A549 (cell line): ENCODE results near the gene DCX. TPM values are rescaled to one million over a fixed set of nuclear protein-coding genes. Genes with fewer than 3 reads are reported as not detected.

Experiments used
- ATAC-seq, 2 experiments: fragments of 200-7000 bp in 1 of 2; fragments of >200 bp in 1 of 2; cut with Nextera tagmentation in 1 of 2; cut with Tn5 transposase in 1 of 2; 3 replicates each; pipeline versions ENCODE4 v1.8.0 to v1.9.1; 2018 to 2020; ENCODE audit warnings: mild to moderate bottlenecking in 1 of 2, moderate library complexity in 1 of 2
- CTCF ChIA-PET: fragments of 300-600 bp; sonication (Branson Sonifier 250); formaldehyde crosslinking; extraction: SDS; loops from one replicate; lab custom pipeline; 2021; ENCODE audit warnings: antibody characterized with exemption, inconsistent platforms; lab: Yijun Ruan, JAX
- POLR2A ChIA-PET: fragments of 350-600 bp; formaldehyde crosslinking; extraction: SDS; loops from one replicate; lab custom pipeline; 2021; ENCODE audit warnings: antibody characterized with exemption, inconsistent platforms; lab: Yijun Ruan, JAX
- DNase-seq, 2 experiments: peaks; one replicate each; pipeline versions ENCODE4 v3.0.0 to v3.0.0-alpha.2; 2011 to 2016; ENCODE audit warnings: low read depth in 1 of 2, low spot score in 1 of 2
- FAIRE-seq: peaks from 2 replicates; lab custom pipeline; 2011; peaks lifted over from hg19 to GRCh38; lab: Jason Lieb, UNC
- H3K27ac ChIP-seq, 2 experiments: fragments of >200 bp; sonication (Bioruptor Twin); formaldehyde crosslinking; 3 replicates each; pipeline ENCODE4 v1.5.1; 2016 to 2017
- H3K4me1 ChIP-seq: fragments of >200 bp; sonication (Bioruptor Twin); formaldehyde crosslinking; 3 replicates; pipeline ENCODE4 v1.6.1; 2016
- H3K4me2 ChIP-seq: fragments of >200 bp; sonication (Bioruptor Twin); formaldehyde crosslinking; 3 replicates; pipeline ENCODE4 v1.6.1; 2016
- H3K4me3 ChIP-seq: fragments of >200 bp; sonication (Bioruptor Twin); formaldehyde crosslinking; 3 replicates; pipeline ENCODE4 v1.5.1; 2016
- H3K9me3 ChIP-seq: fragments of >200 bp; sonication (Bioruptor Twin); formaldehyde crosslinking; 3 replicates; pipeline ENCODE4 v1.6.1; 2016
- CBX8 ChIP-seq: fragments of 200-600 bp; sonication (generic); IDR thresholded peaks from 2 replicates; pipeline ENCODE4 v1.6.1; 2016
- CHD4 ChIP-seq: fragments of 200-600 bp; sonication (generic); IDR thresholded peaks from 2 replicates; pipeline ENCODE4 v1.6.1; 2016; ENCODE audit warnings: antibody characterized with exemption, mild to moderate bottlenecking, borderline replicate concordance
- EHF ChIP-seq: fragments of 250-450 bp; sonication (Bioruptor Pico); IDR thresholded peaks from 2 replicates; pipeline ENCODE4 v1.5.0; 2020; ENCODE audit warnings: mild to moderate bottlenecking
- EP300 ChIP-seq, 2 experiments: fragments of >200 bp; sonication (Bioruptor Twin); formaldehyde crosslinking; IDR thresholded peaks; 2 replicates in 1 of 2; 3 replicates in 1 of 2; pipeline ENCODE4 v1.6.1; 2016 to 2017
- ESRRA ChIP-seq: fragments of 150-350 bp; IDR thresholded peaks from 2 replicates; pipeline ENCODE4 v1.6.1; 2014; ENCODE audit warnings: mild to moderate bottlenecking, low read length, borderline replicate concordance
- FOSB ChIP-seq: fragments of 250-450 bp; sonication (Bioruptor Pico); IDR thresholded peaks from 2 replicates; pipeline ENCODE4 v1.5.0; 2020; ENCODE audit warnings: mild to moderate bottlenecking, moderate library complexity
- FOXS1 ChIP-seq: fragments of 250-450 bp; sonication (Bioruptor Pico); IDR thresholded peaks from 2 replicates; pipeline ENCODE4 v1.5.0; 2020; ENCODE audit warnings: mild to moderate bottlenecking, moderate library complexity
- HDAC2 ChIP-seq: fragments of 200-600 bp; sonication (generic); IDR thresholded peaks from 2 replicates; pipeline ENCODE4 v1.6.1; 2016
- HOXB13 ChIP-seq: fragments of 250-450 bp; sonication (Bioruptor Pico); IDR thresholded peaks from 2 replicates; pipeline ENCODE4 v1.5.0; 2020; ENCODE audit warnings: low read depth, mild to moderate bottlenecking, moderate library complexity
- HOXB5 ChIP-seq: fragments of 250-450 bp; sonication (Bioruptor Pico); IDR thresholded peaks from 2 replicates; pipeline ENCODE4 v1.5.0; 2020; ENCODE audit warnings: mild to moderate bottlenecking, moderate library complexity
- KDM1A ChIP-seq: fragments of 200-600 bp; sonication (generic); IDR thresholded peaks from 2 replicates; pipeline ENCODE4 v1.6.1; 2016; ENCODE audit warnings: low read depth, mild to moderate bottlenecking
- KDM5A ChIP-seq: fragments of 200-600 bp; sonication (generic); IDR thresholded peaks from 2 replicates; pipeline ENCODE4 v1.6.1; 2016; ENCODE audit warnings: antibody characterized with exemption, mild to moderate bottlenecking
- MAFK ChIP-seq: fragments of 450-650 bp; IDR thresholded peaks from 2 replicates; pipeline ENCODE4 v1.6.1; 2014; ENCODE audit not compliant: partially characterized antibody
- MYC ChIP-seq: IDR thresholded peaks from 2 replicates; pipeline ENCODE4 v1.6.1; 2012; ENCODE audit warnings: mild to moderate bottlenecking, inconsistent platforms, low read length, improper control_type of control experiment, borderline replicate concordance
- NFE2L2 ChIP-seq: fragments of 150-350 bp; conservative IDR thresholded peaks from 2 replicates; pipeline ENCODE4 v1.6.1; 2014; ENCODE audit warnings: low read length
- NPAS2 ChIP-seq: fragments of 250-450 bp; sonication (Bioruptor Pico); IDR thresholded peaks from 2 replicates; pipeline ENCODE4 v1.8.0; 2022; ENCODE audit warnings: mild to moderate bottlenecking, moderate library complexity, borderline replicate concordance
- PHF8 ChIP-seq: fragments of 200-600 bp; sonication (generic); IDR thresholded peaks from 2 replicates; pipeline ENCODE4 v1.6.1; 2016; ENCODE audit warnings: low read depth, mild to moderate bottlenecking, antibody characterized with exemption, moderate library complexity, borderline replicate concordance
- POLR2AphosphoS2 ChIP-seq: conservative IDR thresholded peaks from 2 replicates; pipeline ENCODE4 v1.6.1; 2012; ENCODE audit warnings: low read length, improper control_type of control experiment, inconsistent platforms
- RFX5 ChIP-seq: fragments of 450-650 bp; IDR thresholded peaks from 2 replicates; pipeline ENCODE4 v1.7.1; 2014; ENCODE audit warnings: antibody characterized with exemption, mild to moderate bottlenecking, moderate library complexity
- RNF2 ChIP-seq: fragments of 200-600 bp; sonication (generic); IDR thresholded peaks from 2 replicates; pipeline ENCODE4 v1.6.1; 2016; ENCODE audit warnings: low read depth, mild to moderate bottlenecking, antibody characterized with exemption, moderate library complexity, borderline replicate concordance
- TFCP2L1 ChIP-seq: fragments of 250-450 bp; sonication (Bioruptor Pico); IDR thresholded peaks from 2 replicates; pipeline ENCODE4 v1.5.0; 2021; ENCODE audit warnings: mild to moderate bottlenecking
- ZFP36 ChIP-seq: fragments of 450-650 bp; IDR thresholded peaks from 2 replicates; pipeline ENCODE4 v1.6.1; 2014; ENCODE audit warnings: borderline replicate concordance; ENCODE audit not compliant: partially characterized antibody
- ZNF302 ChIP-seq: fragments of 250-450 bp; sonication (Bioruptor Pico); IDR thresholded peaks from 2 replicates; pipeline ENCODE4 v1.9.0; 2021; ENCODE audit warnings: inconsistent platforms, mild to moderate bottlenecking, moderate library complexity
- ZSCAN20 ChIP-seq: fragments of 250-450 bp; sonication (Bioruptor Pico); IDR thresholded peaks from 2 replicates; pipeline ENCODE4 v1.8.0; 2022; ENCODE audit warnings: mild to moderate bottlenecking, moderate library complexity
- WGBS: methylation state at CpG from one replicate; pipeline ENCODE4 v1.1.6; 2017; ENCODE audit errors: missing lambda C conversion rate; 5-methylcytosine and 5-hydroxymethylcytosine counted together
- polyA plus RNA-seq, 4 experiments: library from polyadenylated mRNA; depleted of rRNA in 3 of 4; stranded (reverse); fragments of >200 nt; fragmentation: RNase III in 1 of 4; extraction: RNeasy Plus Mini Kit Qiagen cat#74134 plus additional on column Dnase treatment in 1 of 4; gene quantifications; 2 replicates in 3 of 4; 3 replicates in 1 of 4; pipeline ENCODE4 v1.2.3, GENCODE V29; 2011 to 2017
- TF ChIP-seq, protein P1 (sequence below): fragments of >200 bp; sonication (Bioruptor Twin); formaldehyde crosslinking; IDR thresholded peaks from 3 replicates; pipeline ENCODE4 v1.6.1; 2016
- TF ChIP-seq, protein P2 (sequence below): IDR thresholded peaks from 2 replicates; pipeline ENCODE4 v1.6.1; 2012

The DCX gene
- polyA plus RNA-seq, 2 of the 4 experiments (the other 2 are of a cell fraction): not detected

DNA sequence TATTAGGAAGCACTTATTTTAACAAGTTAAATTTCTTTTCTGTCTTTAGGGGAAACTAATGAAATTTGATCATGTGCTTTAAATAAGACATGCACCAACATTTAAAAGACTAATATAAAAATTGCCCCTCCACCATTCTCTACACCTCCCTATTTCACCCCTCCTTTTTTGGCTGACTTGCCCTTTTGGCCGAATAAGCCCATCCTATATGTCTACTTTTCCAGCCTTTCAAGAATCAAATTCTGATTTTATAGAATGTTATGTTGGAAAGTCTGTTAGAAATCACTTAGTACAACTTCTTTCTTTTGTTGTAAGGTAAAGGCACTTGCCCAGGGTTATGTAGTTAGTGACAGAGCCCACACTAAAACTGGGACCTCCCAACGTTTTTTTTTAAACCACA is 143.5 kb downstream of the DCX start:
- FAIRE-seq (no peak), DNase-seq (no peak), ATAC-seq (no peak)
- Histone ChIP-seq H3K27ac (no peak overlapping the region), H3K4me3 (no peak overlapping the region), H3K4me1 (no peaks in the 10 kb centered on the region), H3K9me3 (no peaks in the 10 kb centered on the region), H3K4me2 (no peak overlapping the region)
- 0% methylated on average over 2 of the region's 2 CpGs for WGBS
- POLR2A ChIA-PET: no interaction called here
- CTCF ChIA-PET: no interaction called here
- TF ChIP-seq RNF2: no peak
- TF ChIP-seq RFX5: no peak
- TF ChIP-seq ZNF302 (CRISPR knock-in tag): no peak
- no peak for TF ChIP-seq MAFK

DNA sequence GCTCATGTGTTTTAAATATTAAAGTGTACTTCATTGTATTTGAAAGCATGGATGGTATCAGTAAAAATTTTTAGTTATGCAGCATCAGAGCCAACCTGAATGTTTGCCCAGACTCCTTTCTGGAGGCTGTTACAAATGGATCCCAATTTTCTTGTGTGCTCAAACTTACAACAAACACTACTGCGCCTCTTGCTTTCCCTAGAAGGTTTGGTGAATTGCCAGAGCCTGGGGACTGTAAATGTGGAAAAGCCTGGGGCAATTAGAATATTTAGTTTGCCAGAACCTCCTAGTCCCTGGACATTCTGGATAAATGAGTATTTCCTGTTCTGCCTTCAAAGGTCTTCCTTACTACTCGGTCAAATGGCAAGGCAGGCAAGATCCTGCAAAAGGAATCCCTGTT is 146.5 kb downstream of the DCX start:
- Histone ChIP-seq H3K4me2 (no peak overlapping the region), H3K4me3 (no peak overlapping the region), H3K4me1 (no peaks in the 10 kb centered on the region), H3K9me3 (no peaks in the 10 kb centered on the region), H3K27ac (no peak overlapping the region)
- ATAC-seq (no peak), DNase-seq (no peak), FAIRE-seq (no peak)
- ChIA-PET CTCF (interaction anchor here (0.6 kb wide), 1 partner anchor 92 kb away, joined by 4 read pairs; no protein-coding TSS in a partner anchor), POLR2A (no interaction called here)
- WGBS: 0% methylated on average over 2 of the region's 2 CpGs
- no peak for TF ChIP-seq FOXS1 (CRISPR knock-in tag)
- no peak for TF ChIP-seq EP300 (IDR thresholded peaks at IDR 0.05)
- TF ChIP-seq CHD4: no peak
- TF ChIP-seq ESRRA: no peak
- TF ChIP-seq, protein P1, sequence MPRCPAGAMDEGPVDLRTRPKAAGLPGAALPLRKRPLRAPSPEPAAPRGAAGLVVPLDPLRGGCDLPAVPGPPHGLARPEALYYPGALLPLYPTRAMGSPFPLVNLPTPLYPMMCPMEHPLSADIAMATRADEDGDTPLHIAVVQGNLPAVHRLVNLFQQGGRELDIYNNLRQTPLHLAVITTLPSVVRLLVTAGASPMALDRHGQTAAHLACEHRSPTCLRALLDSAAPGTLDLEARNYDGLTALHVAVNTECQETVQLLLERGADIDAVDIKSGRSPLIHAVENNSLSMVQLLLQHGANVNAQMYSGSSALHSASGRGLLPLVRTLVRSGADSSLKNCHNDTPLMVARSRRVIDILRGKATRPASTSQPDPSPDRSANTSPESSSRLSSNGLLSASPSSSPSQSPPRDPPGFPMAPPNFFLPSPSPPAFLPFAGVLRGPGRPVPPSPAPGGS: no peak
- TF ChIP-seq ZSCAN20 (CRISPR knock-in tag): no peak
- TF ChIP-seq FOSB: no peak
- TF ChIP-seq NPAS2 (CRISPR knock-in tag): no peak
- no peak for TF ChIP-seq KDM5A
- no peak for TF ChIP-seq CBX8
- TF ChIP-seq HDAC2: no peak
- TF ChIP-seq, protein P2, sequence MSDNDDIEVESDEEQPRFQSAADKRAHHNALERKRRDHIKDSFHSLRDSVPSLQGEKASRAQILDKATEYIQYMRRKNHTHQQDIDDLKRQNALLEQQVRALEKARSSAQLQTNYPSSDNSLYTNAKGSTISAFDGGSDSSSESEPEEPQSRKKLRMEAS: no peak
- TF ChIP-seq NFE2L2: no peak
- no peak for TF ChIP-seq KDM1A
- no peak for TF ChIP-seq MYC

DNA sequence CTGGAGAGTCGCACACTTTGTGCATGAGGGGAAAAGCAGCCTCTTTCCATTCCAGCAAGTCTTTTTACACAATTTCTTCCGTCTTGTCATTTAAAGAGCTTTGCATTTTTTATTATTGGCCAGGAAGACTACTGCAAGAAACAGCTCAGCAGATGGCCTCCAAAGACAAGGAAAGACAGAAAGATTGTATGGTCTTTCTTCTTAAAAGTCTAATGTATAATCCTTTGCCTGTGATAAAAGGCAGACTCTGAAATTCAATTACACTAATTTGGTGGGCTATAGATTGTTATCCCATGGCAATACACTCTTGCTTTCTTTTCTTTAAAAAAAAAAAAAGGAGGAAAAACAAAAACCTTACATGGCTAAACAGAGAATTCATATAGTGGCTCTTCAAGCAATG is 147.6 kb downstream of the DCX start:
- H3K9me3 ChIP-seq: no peaks in the 10 kb centered on the region
- ChIA-PET POLR2A (no interaction called here), CTCF (interaction anchor here (0.7 kb wide), 1 partner anchor 703 kb away, joined by 6 read pairs; no protein-coding TSS in a partner anchor)
- no peak overlapping the region for H3K4me3 ChIP-seq
- DNase-seq: no peak
- H3K27ac ChIP-seq: no peak overlapping the region
- 0% methylated on average over 2 of the region's 2 CpGs for WGBS
- H3K4me2 ChIP-seq: no peak overlapping the region
- H3K4me1 ChIP-seq: no peaks in the 10 kb centered on the region
- FAIRE-seq: no peak
- no peak for ATAC-seq
- TF ChIP-seq ZFP36: no peak
- no peak for TF ChIP-seq FOXS1 (CRISPR knock-in tag)

DNA sequence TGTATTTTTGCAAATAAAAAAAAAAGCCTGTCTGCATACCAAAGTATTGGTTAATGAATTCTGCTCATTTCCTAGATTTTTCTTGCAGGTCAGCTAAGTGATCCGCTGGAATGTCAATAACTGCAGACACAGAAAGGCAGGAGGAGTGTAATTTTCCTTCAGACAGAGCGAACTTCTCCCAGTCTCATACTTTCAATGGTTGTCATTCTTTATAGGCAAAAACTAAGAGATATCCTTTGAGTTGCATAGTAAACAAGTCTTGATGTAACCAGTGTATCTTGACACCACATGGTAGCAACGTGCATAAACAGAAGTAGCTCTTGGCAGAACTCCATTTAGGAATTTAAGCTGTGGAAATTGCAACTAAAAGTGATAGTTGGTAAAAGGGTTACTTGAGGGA is 149.9 kb downstream of the DCX start:
- Histone ChIP-seq H3K4me3 (no peak overlapping the region), H3K27ac (no peak overlapping the region), H3K9me3 (no peaks in the 10 kb centered on the region), H3K4me1 (no peaks in the 10 kb centered on the region), H3K4me2 (no peak overlapping the region)
- TF ChIP-seq FOSB: no peak
- no peak for TF ChIP-seq HOXB5
- TF ChIP-seq, protein P2: no peak
- TF ChIP-seq PHF8: no peak
- TF ChIP-seq POLR2AphosphoS2: no peak
- TF ChIP-seq ZSCAN20 (CRISPR knock-in tag): no peak
- TF ChIP-seq EHF (CRISPR knock-in tag): no peak
- no peak for TF ChIP-seq MAFK
- no peak for TF ChIP-seq HOXB13 (CRISPR knock-in tag)
- no peak for TF ChIP-seq MYC
- no peak for TF ChIP-seq TFCP2L1 (CRISPR knock-in tag)
- TF ChIP-seq HDAC2: no peak
- POLR2A ChIA-PET: no interaction called here
- no peak for FAIRE-seq
- CTCF ChIA-PET: no interaction called here
- WGBS: 19% methylated on average over 3 of the region's 3 CpGs
- no peak for DNase-seq
- no peak for ATAC-seq
